NCI-H1417 (cell line): Measurements from ENCODE around the gene HACD3.
A peak's percentile ranks its signal among the peaks of the same experiment; 100 is the strongest.
"Not testable (repeated sequence)": the region's sequence is repeated elsewhere in the genome, so short reads cannot be mapped to it uniquely, and the experiment has no call there.

Experiments
- DNase-seq, 3 experiments: peaks; one replicate each; lab custom pipeline; 2025; lab: John Stamatoyannopoulos, UW

Gene HACD3

DNA sequence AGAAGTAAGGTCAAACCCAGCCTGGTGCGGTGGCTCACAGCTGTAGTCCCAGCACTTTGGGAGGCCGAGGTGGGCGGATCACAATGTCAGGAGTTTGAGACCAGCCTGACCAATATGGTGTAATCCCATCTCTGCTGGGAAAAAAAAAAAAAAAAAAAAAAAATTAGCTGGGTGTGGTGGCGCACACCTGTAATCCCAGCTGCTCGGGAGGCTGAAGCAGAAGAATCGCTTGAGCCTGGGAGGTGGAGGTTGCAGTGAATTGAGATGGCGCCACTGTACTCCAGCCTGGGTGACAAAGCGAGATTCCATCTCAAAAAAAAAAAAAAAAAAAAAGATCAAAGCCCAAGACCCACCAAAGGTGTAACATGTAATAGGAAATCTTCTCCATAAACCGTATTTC is 19.0 kb downstream of the HACD3 start:
- DNase-seq = not testable (repeated sequence)

DNA sequence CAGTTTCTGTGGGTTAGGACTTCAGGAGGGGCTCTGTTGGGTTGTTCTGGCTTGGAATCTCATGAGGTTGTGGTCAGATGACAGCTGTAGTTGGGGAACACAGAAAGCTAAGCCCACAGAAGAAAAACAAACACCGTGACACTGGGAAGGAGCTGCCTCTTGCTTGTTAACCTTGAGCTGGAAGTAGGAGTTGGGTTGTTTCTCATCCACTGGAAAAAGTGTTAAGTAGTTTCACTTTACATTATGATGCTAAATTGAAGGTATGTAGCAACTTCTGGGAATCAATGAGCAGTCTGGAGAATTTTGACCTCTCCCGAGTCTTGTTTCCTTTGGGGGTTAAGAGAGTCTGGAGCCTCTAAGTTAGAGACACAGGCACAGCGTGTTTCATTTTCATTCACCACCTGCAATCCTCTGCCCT is 20.4 kb downstream of the HACD3 start:
- no peak for DNase-seq

- no peak for DNase-seq
These were observed 20.9 kb downstream of the HACD3 start for GRCh38 chr15:65551183-65551582.

DNA sequence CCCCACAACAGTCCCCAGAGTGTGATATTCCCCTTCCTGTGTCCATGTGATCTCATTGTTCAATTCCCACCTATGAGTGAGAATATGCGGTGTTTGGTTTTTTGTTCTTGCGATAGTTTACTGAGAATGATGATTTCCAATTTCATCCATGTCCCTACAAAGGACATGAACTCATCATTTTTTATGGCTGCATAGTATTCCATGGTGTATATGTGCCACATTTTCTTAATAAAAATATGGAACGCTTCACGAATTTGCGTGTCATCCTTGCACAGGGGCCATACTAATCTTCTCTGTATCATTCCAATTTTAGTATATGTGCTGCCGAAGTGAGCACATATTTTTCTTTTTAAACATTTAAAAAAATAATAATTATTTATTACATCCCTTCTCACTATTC is 22.6 kb downstream of the HACD3 start:
- DNase-seq = not testable (repeated sequence)

- no peak for DNase-seq
These were observed 23.4 kb downstream of the HACD3 start for GRCh38 chr15:65553691-65554090.

DNA sequence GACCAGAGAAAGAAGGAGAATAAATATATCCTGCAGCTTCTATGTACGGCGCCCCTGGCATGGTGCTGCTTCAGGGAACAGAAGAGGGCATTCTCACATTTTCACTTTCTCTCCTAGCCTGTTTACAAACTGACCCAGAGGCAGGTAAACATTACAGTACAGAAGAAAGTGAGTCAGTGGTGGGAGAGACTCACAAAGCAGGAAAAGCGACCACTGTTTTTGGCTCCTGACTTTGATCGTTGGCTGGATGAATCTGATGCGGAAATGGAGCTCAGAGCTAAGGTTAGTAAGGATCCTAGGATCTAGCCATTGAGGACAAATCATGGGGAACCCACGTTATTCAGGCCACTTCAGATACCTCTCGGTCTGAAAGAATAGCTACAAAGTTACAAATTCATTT is 26.4 kb downstream of the HACD3 start:
- DNase-seq = no peak

DNA sequence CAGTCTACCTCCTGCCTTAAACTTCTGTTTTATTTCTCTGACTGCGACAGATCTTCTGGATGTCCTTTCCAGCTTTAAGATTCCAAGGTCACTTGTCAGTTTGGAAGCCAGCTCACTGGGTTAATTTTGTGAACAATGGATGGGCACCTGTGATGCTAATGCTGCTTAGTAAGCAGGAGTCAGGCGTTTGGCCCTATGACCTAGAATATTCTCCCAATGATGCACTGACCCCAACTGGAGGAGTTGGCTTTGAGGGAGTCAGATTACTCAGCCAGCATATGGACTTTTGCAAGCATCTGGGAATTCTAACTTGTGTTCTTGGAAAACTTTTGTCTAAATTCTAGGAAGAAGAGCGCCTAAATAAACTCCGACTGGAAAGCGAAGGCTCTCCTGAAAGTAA is 28.1 kb downstream of the HACD3 start:
- no peak for DNase-seq

GRCh38 chr15:65558997-65559760 is 28.9 kb downstream of the HACD3 start:
- no peak for DNase-seq

DNA sequence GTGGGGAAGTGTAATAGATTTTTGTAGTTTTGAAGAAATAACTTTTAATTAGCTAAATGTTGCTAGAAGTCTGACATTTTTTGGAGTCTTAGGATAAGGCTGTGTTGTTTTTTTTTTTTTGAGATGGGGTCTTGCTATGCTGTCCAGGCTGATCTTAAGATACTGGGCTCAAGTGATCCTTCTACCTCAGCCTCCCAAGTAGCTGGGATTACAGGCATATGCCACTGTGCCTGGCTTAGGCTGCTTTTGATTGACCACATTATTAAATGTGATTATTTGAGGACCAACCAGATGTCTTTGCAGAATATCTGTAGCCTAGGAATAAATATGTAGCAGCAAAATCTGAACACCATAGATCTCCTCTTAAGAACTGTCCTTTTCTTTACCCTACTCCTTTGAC is 29.7 kb downstream of the HACD3 start:
- DNase-seq = no peak

- no peak for DNase-seq
These were observed 31.7 kb downstream of the HACD3 start for GRCh38 chr15:65561934-65562333.

- no peak for DNase-seq
These were observed 39.5 kb downstream of the HACD3 start for GRCh38 chr15:65569728-65570127.

- DNase-seq = no peak
These were observed 41.7 kb downstream of the HACD3 start for GRCh38 chr15:65571971-65572370.

GRCh38 chr15:65576664-65577063 is 46.4 kb downstream of the HACD3 start:
- no peak for DNase-seq

DNA sequence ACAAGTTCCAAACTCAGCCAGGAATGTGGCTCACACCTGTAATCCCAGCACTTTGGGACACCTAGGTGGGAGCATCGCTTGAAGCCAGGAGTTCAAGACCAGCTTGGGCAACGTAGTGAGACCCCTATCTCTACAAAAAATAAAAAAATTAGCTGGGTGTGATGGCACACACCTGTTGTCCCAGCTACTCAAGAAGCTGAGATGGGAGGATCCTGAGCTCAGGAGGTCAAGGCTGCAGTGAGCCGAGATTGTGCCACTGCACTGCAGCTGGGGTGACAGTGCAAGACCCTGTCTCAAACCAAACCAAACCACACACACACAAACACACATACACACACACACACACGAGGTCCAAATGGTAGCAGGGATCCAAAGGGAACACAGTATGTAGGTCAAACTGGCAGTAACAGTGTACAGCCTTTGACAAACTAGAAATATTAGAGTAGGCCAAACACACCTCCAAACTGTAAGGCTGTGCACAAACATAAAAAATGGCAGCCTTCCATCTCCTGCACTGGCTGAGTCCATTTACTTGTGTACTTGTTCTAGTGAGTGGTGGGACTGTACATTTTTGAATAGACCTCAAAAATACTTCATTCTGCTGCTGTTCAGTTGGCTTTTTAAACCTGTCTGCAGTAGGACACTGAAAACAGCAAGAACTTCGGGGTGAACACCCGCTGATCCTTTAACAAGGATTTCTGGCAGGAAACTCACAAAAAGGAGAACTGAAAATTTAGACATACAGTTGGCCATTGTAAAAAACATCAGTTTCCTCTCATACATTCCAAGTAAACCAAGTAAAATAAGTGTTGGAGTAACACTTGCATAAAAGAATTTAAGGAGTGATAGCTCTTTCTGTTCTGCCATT is 47.1 kb downstream of the HACD3 start:
- DNase-seq = peak in 1 of 3 experiments; percentile 32

- peak in 1 of 3 experiments; percentile 47 for DNase-seq
These were observed 48.9 kb downstream of the HACD3 start for GRCh38 chr15:65578904-65579728.

DNA sequence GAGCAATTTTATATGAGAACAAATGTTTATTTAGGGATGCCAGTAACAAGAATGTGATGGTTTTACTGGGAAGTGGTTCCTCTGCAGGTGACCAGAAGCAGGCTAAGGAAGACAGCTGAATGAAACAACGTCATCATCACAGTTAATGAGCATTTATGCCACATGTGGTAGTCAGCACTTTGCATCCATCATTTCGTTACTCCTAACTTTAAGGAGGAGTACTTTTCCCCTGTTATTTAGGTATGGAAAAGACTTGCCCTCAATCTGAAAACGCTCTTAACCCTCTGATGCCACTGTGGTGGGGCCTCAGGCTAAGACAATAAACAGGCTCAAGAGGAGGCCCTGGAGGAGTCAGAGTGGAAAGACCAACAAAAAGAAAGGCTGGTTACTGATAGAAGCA is 49.5 kb downstream of the HACD3 start:
- DNase-seq = peak in 1 of 3 experiments; percentile 42

DNA sequence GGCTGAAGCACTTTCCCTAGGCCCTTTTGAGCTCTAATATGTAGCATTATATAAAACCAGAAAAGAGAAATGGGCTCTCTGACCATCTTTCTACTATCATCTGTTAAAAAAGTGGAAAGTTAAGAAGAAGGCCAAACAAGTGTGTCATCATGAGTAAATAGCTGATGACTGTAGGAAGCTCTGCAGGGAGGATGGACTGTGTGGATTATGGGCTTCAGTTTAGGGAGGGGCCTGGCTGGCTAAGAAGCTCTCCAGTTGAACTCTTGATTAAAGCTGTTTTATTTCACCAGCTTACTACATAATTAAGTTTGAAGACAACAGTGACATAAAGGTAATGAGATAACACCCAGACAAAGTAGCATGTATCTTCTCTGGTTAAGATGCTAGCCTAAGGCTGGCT is 50.0 kb downstream of the HACD3 start:
- peak in 1 of 3 experiments; percentile 38 for DNase-seq

DNA sequence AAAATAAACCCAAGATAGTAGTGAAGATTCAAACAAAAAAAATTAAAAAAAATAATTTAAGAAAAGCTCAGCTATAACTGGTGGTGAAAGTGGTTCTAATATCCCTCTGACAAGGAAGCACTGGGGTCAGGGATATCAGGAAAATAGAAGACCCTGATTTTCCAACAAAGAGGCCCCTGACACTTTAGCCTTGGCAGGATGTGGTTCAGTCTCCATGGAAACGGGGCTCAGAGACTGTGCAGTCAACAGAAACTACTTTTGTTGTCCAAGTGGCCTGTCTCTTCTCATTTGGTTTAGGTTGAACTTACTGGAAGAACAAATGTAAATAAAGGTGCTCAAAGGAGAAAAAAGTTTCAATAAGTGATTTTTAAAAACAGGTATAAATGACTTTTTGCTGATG is 53.4 kb downstream of the HACD3 start:
- DNase-seq = peak in 1 of 3 experiments; percentile 10

DNA sequence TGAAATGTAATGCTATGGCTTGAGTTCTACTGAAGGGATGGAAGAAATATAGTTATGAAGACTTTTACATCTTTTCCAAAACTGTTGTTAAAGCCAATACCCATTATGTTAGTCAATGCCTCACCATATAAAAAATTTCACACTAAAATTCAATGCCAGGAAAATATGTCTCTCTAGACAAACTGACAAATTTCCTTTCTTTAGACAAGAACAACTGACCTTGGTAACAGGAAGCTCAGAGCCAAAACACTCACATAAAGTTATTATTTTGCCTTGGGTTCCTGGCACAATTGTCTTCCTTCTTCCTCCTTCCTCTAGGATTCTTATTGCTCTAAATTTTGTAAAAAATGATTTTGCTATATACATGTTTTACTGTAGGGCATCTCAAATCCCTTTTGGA is 54.0 kb downstream of the HACD3 start:
- no peak for DNase-seq

- no peak for DNase-seq
These were observed 56.8 kb downstream of the HACD3 start for GRCh38 chr15:65587094-65587493.

DNA sequence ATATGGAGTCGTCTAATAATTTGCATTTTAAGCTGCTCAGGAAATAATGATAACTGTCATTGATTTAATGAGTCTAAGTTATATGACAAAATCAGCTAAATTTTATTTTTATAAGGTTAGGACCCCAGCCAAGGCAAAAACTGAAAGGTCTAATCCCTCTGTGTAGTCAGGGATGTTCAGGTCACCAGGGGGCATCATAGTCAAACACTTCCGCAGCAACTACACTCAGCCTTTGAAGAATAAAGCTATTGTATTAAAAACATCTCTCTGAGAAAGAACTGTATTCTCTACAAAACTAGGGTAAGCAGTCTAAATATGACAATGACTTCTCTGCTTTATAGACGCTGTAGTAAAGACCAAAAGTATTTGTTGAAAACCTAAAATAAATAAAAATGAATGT is 65.7 kb downstream of the HACD3 start:
- peak in 2 of 3 experiments; percentile 12 to 67 for DNase-seq

- DNase-seq = no peak
These were observed 68.2 kb downstream of the HACD3 start for GRCh38 chr15:65598468-65598867.
